Measurements from ENCODE around the gene OR9G4.

DNA sequence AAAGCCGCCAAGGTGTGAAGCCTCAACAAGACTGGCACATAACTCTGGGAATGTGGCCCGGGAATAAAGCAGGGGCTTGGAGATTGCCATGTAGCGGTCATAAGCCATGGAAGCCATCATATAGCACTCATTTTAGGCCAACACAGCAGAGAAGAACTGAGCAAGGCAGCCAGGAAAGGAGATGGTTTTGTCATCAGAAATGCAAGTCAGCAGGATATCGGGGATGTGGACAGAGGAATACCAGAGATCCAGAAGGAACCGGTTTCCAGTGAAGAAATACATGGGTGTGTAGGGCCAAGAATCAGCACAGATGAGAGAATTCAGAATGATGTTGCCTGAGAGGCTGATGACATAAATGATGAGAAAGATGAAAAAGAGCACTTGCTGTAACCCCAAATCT, 3.0 kb upstream of the OR9G4 start:
- TF ChIP-seq, protein P1, sequence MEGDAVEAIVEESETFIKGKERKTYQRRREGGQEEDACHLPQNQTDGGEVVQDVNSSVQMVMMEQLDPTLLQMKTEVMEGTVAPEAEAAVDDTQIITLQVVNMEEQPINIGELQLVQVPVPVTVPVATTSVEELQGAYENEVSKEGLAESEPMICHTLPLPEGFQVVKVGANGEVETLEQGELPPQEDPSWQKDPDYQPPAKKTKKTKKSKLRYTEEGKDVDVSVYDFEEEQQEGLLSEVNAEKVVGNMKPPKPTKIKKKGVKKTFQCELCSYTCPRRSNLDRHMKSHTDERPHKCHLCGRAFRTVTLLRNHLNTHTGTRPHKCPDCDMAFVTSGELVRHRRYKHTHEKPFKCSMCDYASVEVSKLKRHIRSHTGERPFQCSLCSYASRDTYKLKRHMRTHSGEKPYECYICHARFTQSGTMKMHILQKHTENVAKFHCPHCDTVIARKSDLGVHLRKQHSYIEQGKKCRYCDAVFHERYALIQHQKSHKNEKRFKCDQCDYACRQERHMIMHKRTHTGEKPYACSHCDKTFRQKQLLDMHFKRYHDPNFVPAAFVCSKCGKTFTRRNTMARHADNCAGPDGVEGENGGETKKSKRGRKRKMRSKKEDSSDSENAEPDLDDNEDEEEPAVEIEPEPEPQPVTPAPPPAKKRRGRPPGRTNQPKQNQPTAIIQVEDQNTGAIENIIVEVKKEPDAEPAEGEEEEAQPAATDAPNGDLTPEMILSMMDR (IDR thresholded peaks at IDR 0.05; ENCODE audit: poor library complexity), result no peak
- no peak for TF ChIP-seq EZH2phosphoT487 (IDR thresholded peaks at IDR 0.05; ENCODE audit: low read depth, severe bottlenecking, unreplicated experiment)

Data from hepatocyte (in vitro differentiated cells).